GM18502 (cell line): ENCODE measurements around the gene TATDN3.
"Not testable (repeated sequence)": the region's sequence is repeated elsewhere in the genome, so short reads cannot be mapped to it uniquely, and the experiment has no call there.

Experiments
- ATAC-seq: cut with Tn5 transposase; IDR thresholded peaks from one replicate; pipeline ENCODE4 v1.9.1; 2021; ENCODE audit warnings: mild to moderate bottlenecking; ENCODE audit not compliant: unreplicated experiment, poor library complexity

TATDN3 gene

GRCh38 chr1:212773011-212773410 is 18.7 kb upstream of the TATDN3 start:
- no peak for ATAC-seq

GRCh38 chr1:212774584-212774983 is 17.1 kb upstream of the TATDN3 start:
- no peak for ATAC-seq

- no peak for ATAC-seq
These were observed 16.5 kb upstream of the TATDN3 start for GRCh38 chr1:212775241-212775640.

GRCh38 chr1:212777151-212777550 is 14.5 kb upstream of the TATDN3 start:
- no peak for ATAC-seq

GRCh38 chr1:212779086-212779485 is 12.6 kb upstream of the TATDN3 start:
- not testable (repeated sequence) for ATAC-seq

GRCh38 chr1:212780759-212781158 is 10.9 kb upstream of the TATDN3 start:
- ATAC-seq: no peak

GRCh38 chr1:212781225-212781624 is 10.5 kb upstream of the TATDN3 start:
- no peak for ATAC-seq

GRCh38 chr1:212782422-212783154 is 9.1 kb upstream of the TATDN3 start:
- ATAC-seq: no peak

- ATAC-seq: no peak
These were observed 7.7 kb upstream of the TATDN3 start for GRCh38 chr1:212783976-212784375.

- ATAC-seq: no peak
These were observed 5.8 kb upstream of the TATDN3 start for GRCh38 chr1:212785871-212786270.

- ATAC-seq: peak; percentile 40
These were observed 426 bp upstream of the TATDN3 start for GRCh38 chr1:212791261-212791675.

- no peak for ATAC-seq
These were observed 758 bp downstream of the TATDN3 start for GRCh38 chr1:212792396-212792908.

- peak; percentile 85 for ATAC-seq
These were observed 2.9 kb downstream of the TATDN3 start for GRCh38 chr1:212794561-212795014.

GRCh38 chr1:212797681-212798080 is 6.0 kb downstream of the TATDN3 start:
- ATAC-seq: no peak

GRCh38 chr1:212805767-212806166 is 14.1 kb downstream of the TATDN3 start:
- no peak for ATAC-seq

- ATAC-seq: no peak
These were observed 23.0 kb downstream of the TATDN3 start for GRCh38 chr1:212814537-212815334.

GRCh38 chr1:212816567-212817278 is 25.0 kb downstream of the TATDN3 start:
- no peak for ATAC-seq

- peak; percentile 74 for ATAC-seq
These were observed 28.0 kb downstream of the TATDN3 start for GRCh38 chr1:212819726-212820125.

- no peak for ATAC-seq
These were observed 29.3 kb downstream of the TATDN3 start for GRCh38 chr1:212820969-212821368.

GRCh38 chr1:212822956-212823355 is 31.3 kb downstream of the TATDN3 start:
- ATAC-seq: no peak

GRCh38 chr1:212824201-212824600 is 32.5 kb downstream of the TATDN3 start:
- ATAC-seq: no peak
